Activated T-helper 2 cell treated with anti-CD3 and anti-CD28 coated beads, Interferon-gamma antibody, Interleukin-2, Interleukin-4, amounts not matched to agents 10 μg/mL and 5 μg/mL and 100 μg/mL, durations not matched to agents 14 hours and 24 hours and 36 hours (primary cell): ENCODE data around the gene PRICKLE2. TPM values are rescaled to one million over a fixed set of nuclear protein-coding genes. Genes with fewer than 3 reads are reported as not detected.

Source experiments
- DNase-seq: peaks from one replicate; pipeline ENCODE4 v3.0.0; 2021; ENCODE audit warnings: low spot score
- H3K27ac Mint-ChIP-seq: one replicate; pipeline ENCODE4 v1.8.0; 2021; ENCODE audit warnings: mixed read lengths
- H3K27me3 Mint-ChIP-seq: one replicate; pipeline ENCODE4 v1.8.0; 2021; ENCODE audit warnings: low read depth, mixed read lengths
- H3K36me3 Mint-ChIP-seq: one replicate; pipeline ENCODE4 v1.8.0; 2021; ENCODE audit warnings: low read depth, mixed read lengths
- H3K4me1 Mint-ChIP-seq: one replicate; pipeline ENCODE4 v1.8.0; 2021; ENCODE audit warnings: low read depth, mixed read lengths
- H3K4me3 Mint-ChIP-seq: one replicate; pipeline ENCODE4 v1.8.0; 2021; ENCODE audit warnings: low read depth, mild to moderate bottlenecking, moderate library complexity, mixed read lengths
- H3K9me3 Mint-ChIP-seq: one replicate; pipeline ENCODE4 v1.8.0; 2021; ENCODE audit warnings: mixed read lengths
- intact Hi-C: fragments of 100-400 bp; cut with micrococcal nuclease; formaldehyde crosslinking; loops from one replicate; pipeline ENCODE4 v1.15.1; 2023
- total RNA-seq: library from RNA; stranded (reverse); gene quantifications from 2 replicates; pipeline ENCODE4 v1.2.3, GENCODE V29; 2022

Gene PRICKLE2
- total RNA-seq, 1 donor from 2014 or later: not detected

GRCh38 chr3:64082961-64083541 lies 142.2 kb downstream of the PRICKLE2 start:
- Mint-ChIP-seq H3K27ac (no peak overlapping the region), H3K4me3 (no peak overlapping the region), H3K27me3 (no peaks in the 10 kb centered on the region), H3K4me1 (peaks cover 2% of the 10 kb centered on the region), H3K9me3 (no peaks in the 10 kb centered on the region), H3K36me3 (no peaks in the 10 kb centered on the region)
- intact Hi-C loops: no loop called here
- no peak for DNase-seq

- Mint-ChIP-seq H3K36me3 (no peaks in the 10 kb centered on the region), H3K27me3 (no peaks in the 10 kb centered on the region), H3K27ac (no peak overlapping the region), H3K9me3 (no peaks in the 10 kb centered on the region), H3K4me1 (peaks cover 2% of the 10 kb centered on the region), H3K4me3 (no peak overlapping the region)
- intact Hi-C loops: no loop called here
- no peak for DNase-seq
Observed at GRCh38 chr3:64082411-64082810, 142.9 kb downstream of the PRICKLE2 start.

DNA sequence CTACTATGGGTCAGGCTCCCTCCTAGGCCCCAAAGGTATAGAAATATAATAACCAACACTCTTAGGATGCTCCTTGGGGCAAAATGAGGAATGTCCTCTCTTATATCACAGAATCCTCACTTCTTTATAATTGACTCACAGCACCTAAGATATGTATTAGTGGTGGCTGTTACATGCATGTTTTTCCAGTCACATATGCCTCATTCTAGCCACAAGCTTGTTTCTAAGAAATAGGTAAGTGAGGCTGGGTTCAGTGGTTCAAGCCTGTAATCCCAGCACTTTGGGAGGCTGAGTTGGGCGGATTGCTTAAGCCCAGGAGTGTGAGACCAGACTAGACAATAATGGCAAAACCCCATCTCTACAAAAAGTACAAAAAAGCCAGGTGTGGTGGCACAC lies 144.0 kb downstream of the PRICKLE2 start:
- Mint-ChIP-seq H3K36me3 (no peaks in the 10 kb centered on the region), H3K4me3 (no peak overlapping the region), H3K4me1 (peaks cover 2% of the 10 kb centered on the region), H3K27me3 (no peaks in the 10 kb centered on the region), H3K27ac (no peak overlapping the region), H3K9me3 (no peaks in the 10 kb centered on the region)
- no peak for DNase-seq
- intact Hi-C loops: no loop called here

- no peaks in the 10 kb centered on the region for H3K9me3 Mint-ChIP-seq
- no peak overlapping the region for H3K4me3 Mint-ChIP-seq
- intact Hi-C loops: no loop called here
- H3K27ac Mint-ChIP-seq: no peak overlapping the region
- DNase-seq: no peak
- H3K36me3 Mint-ChIP-seq: no peaks in the 10 kb centered on the region
- H3K4me1 Mint-ChIP-seq: peaks cover 2% of the 10 kb centered on the region
- H3K27me3 Mint-ChIP-seq: no peaks in the 10 kb centered on the region
Observed at GRCh38 chr3:64080616-64081234, 144.5 kb downstream of the PRICKLE2 start.

DNA sequence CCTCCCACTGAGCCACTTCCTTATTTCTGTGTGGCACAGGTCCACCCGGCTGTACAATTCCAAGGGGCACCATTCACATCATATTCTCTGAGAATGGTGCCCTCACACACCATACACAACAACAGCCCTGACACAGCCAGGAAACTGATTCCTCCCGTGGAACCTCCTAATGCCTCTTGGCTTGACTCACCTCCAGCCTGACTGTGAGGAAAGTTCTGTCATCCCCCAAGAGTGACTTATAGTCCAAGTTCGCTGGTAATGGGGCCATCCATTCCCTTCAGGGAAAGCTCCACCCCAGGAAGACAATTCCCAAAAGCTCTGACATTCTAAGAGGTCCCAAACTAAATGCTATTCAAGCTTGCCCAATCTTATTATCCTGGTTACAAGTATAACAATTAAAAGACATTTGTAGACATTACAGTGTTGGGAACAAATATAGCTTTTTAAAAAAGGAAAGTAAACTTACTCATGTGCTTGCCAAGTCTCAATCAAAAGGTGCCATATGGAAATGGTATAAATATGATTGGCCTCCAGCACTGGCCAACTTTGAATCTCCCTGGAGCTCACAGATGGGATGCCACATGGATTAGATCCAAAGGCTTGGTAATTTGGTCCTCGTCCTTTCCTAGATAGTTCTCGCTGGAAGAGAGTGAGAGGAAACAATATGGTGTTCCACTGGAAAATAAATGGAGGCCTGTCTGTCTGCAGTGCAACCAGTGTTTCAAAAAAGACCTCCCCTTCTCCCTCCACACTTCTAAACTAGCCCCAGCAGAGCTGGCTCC lies 145.7 kb downstream of the PRICKLE2 start:
- Mint-ChIP-seq H3K4me3 (no peak overlapping the region), H3K27me3 (no peaks in the 10 kb centered on the region), H3K9me3 (no peaks in the 10 kb centered on the region), H3K27ac (no peak overlapping the region), H3K4me1 (peaks cover 2% of the 10 kb centered on the region), H3K36me3 (no peaks in the 10 kb centered on the region)
- intact Hi-C loops: no loop called here
- DNase-seq: no peak

DNA sequence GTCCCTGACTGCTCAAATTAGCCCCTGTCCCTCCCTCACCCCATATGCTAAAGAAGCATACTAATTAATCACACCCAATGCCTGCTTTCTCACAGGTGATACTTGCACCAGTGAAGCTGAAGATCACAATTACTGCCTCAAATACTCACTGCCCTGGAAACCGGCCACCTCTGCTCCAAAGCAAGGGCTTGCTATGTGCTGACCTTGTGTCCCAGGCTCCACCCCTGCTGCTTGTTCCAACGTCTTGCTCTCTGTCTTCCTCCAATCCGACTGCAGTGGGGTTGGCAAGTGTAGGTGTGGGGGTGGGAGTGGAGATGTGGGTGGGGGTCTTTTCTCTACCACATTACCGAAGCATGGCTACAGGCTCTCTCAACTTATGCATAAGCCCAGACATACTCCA lies 146.3 kb downstream of the PRICKLE2 start:
- Mint-ChIP-seq H3K9me3 (no peaks in the 10 kb centered on the region), H3K36me3 (no peaks in the 10 kb centered on the region), H3K4me3 (no peak overlapping the region), H3K4me1 (peaks cover 2% of the 10 kb centered on the region), H3K27me3 (peaks cover 2% of the 10 kb centered on the region), H3K27ac (no peak overlapping the region)
- no peak for DNase-seq
- intact Hi-C loops: no loop called here

- no peaks in the 10 kb centered on the region for H3K36me3 Mint-ChIP-seq
- H3K27ac Mint-ChIP-seq: no peak overlapping the region
- H3K9me3 Mint-ChIP-seq: no peaks in the 10 kb centered on the region
- H3K27me3 Mint-ChIP-seq: peaks cover 15% of the 10 kb centered on the region
- H3K4me3 Mint-ChIP-seq: no peak overlapping the region
- no peaks in the 10 kb centered on the region for H3K4me1 Mint-ChIP-seq
- intact Hi-C loops: no loop called here
- DNase-seq: no peak
Observed at GRCh38 chr3:64074895-64075679, 150.2 kb downstream of the PRICKLE2 start.

DNA sequence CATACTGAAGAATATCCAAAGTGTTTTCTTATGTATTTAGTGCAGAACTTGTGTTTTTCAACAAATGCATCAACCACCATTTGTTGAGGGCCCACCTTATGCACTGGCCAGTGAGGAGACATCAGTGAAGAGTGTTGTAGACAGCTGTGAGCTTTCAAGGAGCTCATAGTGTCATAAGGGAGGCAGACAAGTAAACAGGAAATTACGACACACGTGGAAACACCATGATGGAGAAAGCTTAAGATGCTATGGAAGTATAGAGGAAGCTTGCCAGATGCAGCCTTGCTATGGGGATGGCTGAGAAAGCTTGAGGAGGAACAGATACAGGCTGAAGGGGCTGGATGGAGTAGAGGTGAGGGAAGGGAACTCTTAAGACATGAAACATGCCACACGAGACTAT lies 151.2 kb downstream of the PRICKLE2 start:
- intact Hi-C loops: no loop called here
- Mint-ChIP-seq H3K27me3 (peaks cover 21% of the 10 kb centered on the region), H3K9me3 (no peaks in the 10 kb centered on the region), H3K4me1 (no peaks in the 10 kb centered on the region), H3K4me3 (no peak overlapping the region), H3K36me3 (no peaks in the 10 kb centered on the region), H3K27ac (no peak overlapping the region)
- no peak for DNase-seq

- H3K4me1 Mint-ChIP-seq: no peaks in the 10 kb centered on the region
- no peaks in the 10 kb centered on the region for H3K9me3 Mint-ChIP-seq
- no peaks in the 10 kb centered on the region for H3K36me3 Mint-ChIP-seq
- peaks cover 25% of the 10 kb centered on the region for H3K27me3 Mint-ChIP-seq
- H3K4me3 Mint-ChIP-seq: no peak overlapping the region
- no peak overlapping the region for H3K27ac Mint-ChIP-seq
- intact Hi-C loops: no loop called here
- no peak for DNase-seq
Observed at GRCh38 chr3:64073158-64073761, 152.0 kb downstream of the PRICKLE2 start.

DNA sequence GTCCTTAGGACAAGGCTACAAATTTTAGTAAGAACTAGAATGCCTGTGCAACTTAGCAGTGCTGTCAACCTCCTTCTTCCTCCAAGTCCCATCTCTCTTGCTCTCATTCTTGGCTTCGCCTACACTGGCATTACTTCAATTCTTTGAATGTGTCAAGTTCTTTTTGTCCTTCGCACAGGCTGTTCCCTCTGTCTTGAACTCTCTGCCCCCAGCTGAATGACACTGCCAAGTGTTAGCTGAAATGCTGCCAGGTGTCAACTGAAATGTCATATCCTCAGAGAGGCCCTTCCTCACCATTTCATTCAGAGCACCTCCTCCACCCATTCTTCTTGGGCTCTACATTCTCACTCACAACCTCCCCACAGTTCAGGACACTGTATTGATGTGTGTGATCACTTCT lies 153.1 kb downstream of the PRICKLE2 start:
- Mint-ChIP-seq H3K4me3 (no peak overlapping the region), H3K36me3 (no peaks in the 10 kb centered on the region), H3K27ac (no peak overlapping the region), H3K27me3 (peaks cover 26% of the 10 kb centered on the region), H3K4me1 (no peaks in the 10 kb centered on the region), H3K9me3 (no peaks in the 10 kb centered on the region)
- intact Hi-C loops: no loop called here
- no peak for DNase-seq

DNA sequence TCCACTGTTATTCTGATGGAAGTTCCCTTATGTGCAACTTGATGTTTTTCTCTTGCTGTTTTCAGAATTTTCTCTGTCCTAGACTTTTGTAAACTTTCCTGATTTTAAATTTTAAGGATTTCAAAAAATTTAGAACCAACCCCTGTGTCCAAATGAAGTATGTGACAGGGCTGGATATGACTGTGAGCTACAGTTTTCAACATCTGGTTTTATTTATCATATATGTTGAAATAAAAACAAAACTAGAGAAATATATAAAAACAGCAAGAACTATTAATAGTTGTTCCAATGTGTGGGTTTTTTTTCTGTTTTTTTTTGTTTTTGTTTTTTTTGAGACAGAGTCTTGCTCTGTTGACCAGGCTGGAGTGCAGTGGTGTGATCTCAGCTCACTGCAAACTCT lies 154.6 kb downstream of the PRICKLE2 start:
- intact Hi-C loops: no loop called here
- Mint-ChIP-seq H3K9me3 (no peaks in the 10 kb centered on the region), H3K36me3 (no peaks in the 10 kb centered on the region), H3K4me1 (no peaks in the 10 kb centered on the region), H3K27ac (no peak overlapping the region), H3K4me3 (no peak overlapping the region), H3K27me3 (peaks cover 26% of the 10 kb centered on the region)
- no peak for DNase-seq

DNA sequence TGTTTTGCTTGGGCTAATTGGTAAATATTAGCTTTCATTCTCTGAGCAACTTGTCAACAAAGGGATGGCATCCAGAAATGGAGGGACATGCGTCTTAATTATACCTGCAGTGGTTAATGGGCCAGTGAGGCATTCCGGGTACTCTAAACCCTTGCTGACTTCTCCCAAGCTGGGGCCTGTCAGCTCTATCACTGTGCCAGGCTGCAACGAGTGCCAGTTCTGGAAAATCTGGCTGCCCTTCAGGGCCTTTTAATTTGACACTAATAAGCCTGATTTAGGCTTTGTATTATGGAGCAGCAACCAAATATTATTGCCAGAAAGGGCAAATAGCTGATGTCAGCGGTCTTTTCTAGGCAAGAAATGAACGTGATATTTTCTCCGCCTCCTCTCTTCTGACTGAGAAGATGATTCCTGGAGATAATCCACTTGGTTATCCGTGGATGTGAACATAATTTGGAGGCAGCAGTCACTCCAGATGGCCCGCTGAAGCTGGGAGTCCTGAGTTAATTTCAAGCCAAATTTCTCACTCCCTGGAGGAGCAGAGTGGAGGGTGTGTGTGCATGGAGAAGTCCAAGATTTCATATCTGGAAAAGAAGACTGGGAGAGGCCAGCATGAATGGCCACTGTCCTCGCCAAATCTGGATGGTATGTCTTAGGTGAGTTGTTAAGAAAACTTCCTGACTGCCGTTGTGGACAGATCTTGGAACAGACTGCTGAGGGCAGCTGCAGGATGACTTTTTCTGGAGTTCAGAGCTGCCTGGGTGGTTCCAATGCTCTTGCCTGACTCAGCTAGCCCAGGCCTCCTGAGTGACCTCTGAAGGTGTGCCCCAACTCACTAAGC lies 157.5 kb downstream of the PRICKLE2 start:
- no peaks in the 10 kb centered on the region for H3K36me3 Mint-ChIP-seq
- H3K27ac Mint-ChIP-seq: no peak overlapping the region
- no peak overlapping the region for H3K4me3 Mint-ChIP-seq
- H3K27me3 Mint-ChIP-seq: peaks cover 31% of the 10 kb centered on the region
- DNase-seq: no peak
- no peaks in the 10 kb centered on the region for H3K9me3 Mint-ChIP-seq
- H3K4me1 Mint-ChIP-seq: no peaks in the 10 kb centered on the region
- intact Hi-C loops: no loop called here
